GM12878 (cell line): ENCODE results near the gene LCLAT1.

Source experiments
- FOXK2 ChIP-seq: fragments of 450-650 bp; IDR thresholded peaks from 2 replicates; pipeline ENCODE4 v1.6.1; 2017; ENCODE audit warnings: mild to moderate bottlenecking, moderate library complexity
- HDAC2 ChIP-seq: fragments of 200-600 bp; sonication (generic); IDR thresholded peaks from 2 replicates; pipeline ENCODE4 v1.6.1; 2017
- KLF5 ChIP-seq: fragments of 450-650 bp; IDR thresholded peaks from 2 replicates; pipeline ENCODE4 v1.6.1; 2014; ENCODE audit warnings: mild to moderate bottlenecking; ENCODE audit not compliant: partially characterized antibody
- POLR2A ChIP-seq: IDR thresholded peaks from 2 replicates; pipeline ENCODE4 v1.6.1; 2011; ENCODE audit warnings: low read depth, mild to moderate bottlenecking, low read length
- POLR2AphosphoS5 ChIP-seq: IDR thresholded peaks from 2 replicates; pipeline ENCODE4 v1.6.1; 2011; ENCODE audit warnings: mild to moderate bottlenecking, low read length, inconsistent platforms
- RAD21 ChIP-seq: IDR thresholded peaks from 2 replicates; pipeline ENCODE4 v1.6.1; 2011; ENCODE audit warnings: mild to moderate bottlenecking, low read depth, low read length, moderate library complexity; ENCODE audit not compliant: insufficient read depth
- TCF3 ChIP-seq: IDR thresholded peaks from 2 replicates; pipeline ENCODE4 v1.6.1; 2012; ENCODE audit warnings: low read depth, mild to moderate bottlenecking, low read length, borderline replicate concordance; ENCODE audit not compliant: insufficient read depth
- ZBED1 ChIP-seq: IDR thresholded peaks from 2 replicates; pipeline ENCODE4 v1.6.1; 2016; ENCODE audit warnings: borderline replicate concordance
- TF ChIP-seq, protein P1 (sequence below), 3 experiments: IDR thresholded peaks in 2 of 3; conservative IDR thresholded peaks in 1 of 3; 2 replicates each; pipeline ENCODE4 v1.5.1; 2011; ENCODE audit warnings: low read depth in 3 of 3, low read length in 3 of 3, mild to moderate bottlenecking in 3 of 3, control low read depth in 2 of 3, moderate library complexity in 2 of 3, inconsistent platforms in 1 of 3, mixed read lengths in 1 of 3; ENCODE audit not compliant: control insufficient read depth in 2 of 3, insufficient read depth in 1 of 3; ENCODE audit errors: extremely low read depth in 1 of 3

- TF ChIP-seq ZBED1 (no peak), FOXK2 (no peak), POLR2AphosphoS5 (no peak), RAD21 (no peak), TCF3 (no peak), HDAC2 (no peak), KLF5 (no peak), POLR2A (no peak)
- TF ChIP-seq, protein P1, sequence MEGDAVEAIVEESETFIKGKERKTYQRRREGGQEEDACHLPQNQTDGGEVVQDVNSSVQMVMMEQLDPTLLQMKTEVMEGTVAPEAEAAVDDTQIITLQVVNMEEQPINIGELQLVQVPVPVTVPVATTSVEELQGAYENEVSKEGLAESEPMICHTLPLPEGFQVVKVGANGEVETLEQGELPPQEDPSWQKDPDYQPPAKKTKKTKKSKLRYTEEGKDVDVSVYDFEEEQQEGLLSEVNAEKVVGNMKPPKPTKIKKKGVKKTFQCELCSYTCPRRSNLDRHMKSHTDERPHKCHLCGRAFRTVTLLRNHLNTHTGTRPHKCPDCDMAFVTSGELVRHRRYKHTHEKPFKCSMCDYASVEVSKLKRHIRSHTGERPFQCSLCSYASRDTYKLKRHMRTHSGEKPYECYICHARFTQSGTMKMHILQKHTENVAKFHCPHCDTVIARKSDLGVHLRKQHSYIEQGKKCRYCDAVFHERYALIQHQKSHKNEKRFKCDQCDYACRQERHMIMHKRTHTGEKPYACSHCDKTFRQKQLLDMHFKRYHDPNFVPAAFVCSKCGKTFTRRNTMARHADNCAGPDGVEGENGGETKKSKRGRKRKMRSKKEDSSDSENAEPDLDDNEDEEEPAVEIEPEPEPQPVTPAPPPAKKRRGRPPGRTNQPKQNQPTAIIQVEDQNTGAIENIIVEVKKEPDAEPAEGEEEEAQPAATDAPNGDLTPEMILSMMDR (IDR thresholded peaks at IDR 0.05 in 2 of 3, conservative IDR thresholded peaks at IDR 0.05 in 1 of 3; ENCODE audit: control insufficient read depth in 2 of 3, extremely low read depth in 1 of 3, insufficient read depth in 1 of 3, low read depth in 3 of 3, low read length in 3 of 3), result no peak
Measured at GRCh38 chr2:30566631-30567030, 119.6 kb downstream of the LCLAT1 start.
